GM13976 (cell line): ENCODE results near the gene GPR33.

Source experiments
- DNase-seq: peaks from one replicate; pipeline ENCODE4 v3.0.0; 2012; ENCODE audit warnings: low spot score
- CTCF ChIP-seq: IDR thresholded peaks from 2 replicates; pipeline ENCODE4 v1.5.1; 2012; ENCODE audit warnings: borderline replicate concordance, mild to moderate bottlenecking; ENCODE audit not compliant: insufficient read depth; ENCODE audit errors: extremely low read depth, missing control alignments, control extremely low read depth
- in situ Hi-C: fragments of 300-500 bp; cut with MboI; formaldehyde crosslinking; loops from one replicate; pipeline ENCODE4 v1.12.0; 2022; ENCODE audit warnings: low sequenced_read_pairs, mixed read lengths, inconsistent platforms; ENCODE audit not compliant: unreplicated experiment

GPR33 gene

GRCh38 chr14:31486764-31487163 lies 1.1 kb downstream of the GPR33 start:
- TF ChIP-seq CTCF: no peak
- in situ Hi-C loops: no loop called here
- no peak for DNase-seq

- in situ Hi-C loops: no loop called here
- no peak for TF ChIP-seq CTCF
- DNase-seq: no peak
These were observed 3.1 kb downstream of the GPR33 start for GRCh38 chr14:31484754-31485153.

- in situ Hi-C loops: no loop called here
- TF ChIP-seq CTCF: no peak
- no peak for DNase-seq
These were observed 7.7 kb downstream of the GPR33 start for GRCh38 chr14:31480156-31480555.

- in situ Hi-C loops: no loop called here
- DNase-seq: no peak
- TF ChIP-seq CTCF: no peak
These were observed 8.8 kb downstream of the GPR33 start for GRCh38 chr14:31479027-31479426.

GRCh38 chr14:31477248-31477647 lies 10.6 kb downstream of the GPR33 start:
- TF ChIP-seq CTCF: no peak
- in situ Hi-C loops: no loop called here
- DNase-seq: no peak

GRCh38 chr14:31476131-31476866 lies 11.5 kb downstream of the GPR33 start:
- in situ Hi-C loops: no loop called here
- no peak for TF ChIP-seq CTCF
- no peak for DNase-seq

GRCh38 chr14:31466554-31466953 lies 21.3 kb downstream of the GPR33 start:
- in situ Hi-C loops: no loop called here
- no peak for TF ChIP-seq CTCF
- DNase-seq: no peak
